GM19035 (cell line): ENCODE data around the gene MEIS2.

Source experiments
- ATAC-seq: cut with Tn5 transposase; IDR thresholded peaks from one replicate; pipeline ENCODE4 v1.9.1; 2021; ENCODE audit not compliant: unreplicated experiment

The MEIS2 gene

GRCh38 chr15:36966708-36967107 lies 133.6 kb downstream of the MEIS2 start:
- no peak for ATAC-seq

DNA sequence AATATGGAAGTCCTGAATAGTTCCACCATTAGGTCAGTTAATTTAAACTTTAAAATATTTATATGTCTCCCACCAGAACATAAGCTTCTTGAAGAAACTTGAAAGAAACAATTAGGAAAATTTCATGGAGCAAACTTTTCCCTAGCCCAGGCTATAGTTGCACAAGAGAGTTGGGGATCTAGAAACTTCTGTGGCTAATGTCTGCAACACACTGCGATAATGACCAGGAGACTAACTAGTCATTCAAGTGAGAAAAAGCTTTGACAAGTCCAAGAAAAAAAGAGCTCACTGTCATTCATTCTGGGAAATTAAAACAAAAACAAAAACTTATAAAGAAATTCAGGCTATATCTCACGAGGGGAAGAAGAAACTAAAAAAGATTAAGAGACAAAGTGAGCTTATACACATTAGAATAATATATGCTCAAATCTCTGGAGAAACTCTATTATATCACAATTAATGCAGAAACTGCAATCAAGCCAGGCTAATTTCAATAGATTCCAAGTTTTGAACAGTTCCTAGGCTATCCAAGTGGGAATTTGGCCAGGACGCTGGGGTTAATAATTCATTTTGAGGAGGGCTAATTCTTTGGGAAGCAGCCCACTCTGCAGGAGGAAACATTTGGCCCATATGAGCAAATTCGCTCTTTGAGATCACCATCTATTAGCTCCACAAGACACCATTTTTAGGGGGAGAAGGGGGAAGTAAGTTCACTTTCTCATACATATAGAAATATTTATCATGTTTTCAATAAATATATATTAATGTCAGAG lies 134.6 kb downstream of the MEIS2 start:
- ATAC-seq = no peak

- no peak for ATAC-seq
Observed at GRCh38 chr15:36964626-36965025, 135.7 kb downstream of the MEIS2 start.

DNA sequence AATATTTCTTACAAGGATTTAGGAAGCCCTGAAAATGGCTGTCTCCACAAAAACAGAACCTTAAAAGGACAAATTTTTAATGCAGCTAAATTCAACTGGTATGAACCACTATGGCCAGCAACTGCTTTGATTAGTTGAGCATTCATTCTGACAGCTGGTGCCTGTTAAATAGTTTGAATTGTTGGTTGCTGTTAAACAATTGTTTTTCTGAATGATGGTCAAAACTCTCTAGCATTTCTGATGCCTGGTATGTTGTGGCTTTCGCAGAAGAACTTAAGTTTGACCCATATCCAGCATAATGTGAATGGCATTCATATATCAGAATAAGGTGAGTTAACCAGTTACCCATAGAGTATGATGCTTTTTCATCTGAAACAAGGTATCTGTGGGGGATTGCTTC lies 138.4 kb downstream of the MEIS2 start:
- no peak for ATAC-seq

DNA sequence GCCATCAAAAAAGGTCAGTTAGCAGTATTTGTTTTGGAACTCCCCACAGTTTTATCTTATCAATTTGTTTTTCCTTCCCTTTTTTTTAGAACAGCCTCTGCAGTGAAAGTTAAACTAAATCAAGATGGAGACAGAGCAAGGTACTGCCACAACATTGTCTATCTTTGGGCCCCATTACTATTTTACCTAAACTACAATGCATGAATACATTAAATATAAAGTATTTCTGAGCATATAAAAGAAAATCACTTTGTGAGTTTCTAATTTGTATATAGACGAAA lies 139.5 kb downstream of the MEIS2 start:
- no peak for ATAC-seq

- ATAC-seq = no peak
Observed at GRCh38 chr15:36960179-36960946, 140.0 kb downstream of the MEIS2 start.

DNA sequence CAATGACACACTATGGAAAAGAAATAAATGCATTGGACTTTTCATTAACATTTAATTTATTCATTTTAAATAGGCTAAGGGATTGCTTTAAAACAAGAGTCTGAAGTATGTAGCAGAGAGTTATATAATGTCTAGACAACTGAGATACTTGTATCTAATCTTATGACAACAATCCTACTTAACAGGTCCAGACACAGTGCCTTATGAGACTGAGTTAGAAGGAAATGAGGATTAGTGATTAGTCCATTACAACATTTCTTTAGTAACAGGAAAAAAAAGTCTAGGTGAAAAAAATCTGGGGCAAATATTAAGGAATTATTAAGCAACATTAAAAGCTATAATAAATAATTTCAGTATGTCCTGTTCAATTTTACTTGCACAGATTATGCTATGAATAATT lies 140.6 kb downstream of the MEIS2 start:
- no peak for ATAC-seq

DNA sequence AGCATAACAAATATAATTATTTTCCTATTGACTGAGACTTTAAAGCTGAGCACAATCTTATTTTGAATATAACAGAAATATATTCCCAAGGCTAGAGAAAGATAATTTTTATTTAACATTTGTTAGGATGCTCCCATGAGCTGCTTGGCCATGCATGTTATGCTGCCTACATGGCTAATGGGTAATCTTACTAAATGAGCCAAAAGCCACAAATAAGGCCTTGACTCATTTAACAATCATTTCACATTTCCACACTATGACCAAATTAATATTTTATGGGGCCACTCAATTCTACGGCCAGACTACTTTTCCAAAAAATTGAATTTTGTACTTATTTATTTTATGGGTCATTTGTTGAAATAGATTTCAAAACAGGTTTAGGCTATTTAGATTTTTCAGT lies 141.7 kb downstream of the MEIS2 start:
- no peak for ATAC-seq

DNA sequence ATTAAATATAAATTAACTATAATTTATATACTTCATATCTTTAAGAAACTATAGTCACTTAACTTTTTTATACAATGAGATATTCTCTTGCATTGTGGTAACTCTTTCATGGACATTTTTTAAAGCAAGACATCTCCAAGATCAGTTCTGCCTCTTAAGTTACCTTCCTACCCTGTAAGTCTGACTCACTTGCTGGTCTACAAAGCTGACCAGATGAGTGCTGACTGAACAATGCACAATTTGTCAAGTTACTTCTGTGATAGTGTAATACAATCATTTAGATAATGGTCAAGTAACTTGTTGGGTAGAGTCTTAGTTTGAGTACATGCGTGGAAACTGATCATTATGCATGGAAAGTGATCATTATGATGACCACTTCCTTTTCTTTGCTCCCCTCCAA lies 145.9 kb downstream of the MEIS2 start:
- no peak for ATAC-seq

GRCh38 chr15:36953346-36953745 lies 147.0 kb downstream of the MEIS2 start:
- no peak for ATAC-seq

- no peak for ATAC-seq
Observed at GRCh38 chr15:36951731-36952247, 148.6 kb downstream of the MEIS2 start.

GRCh38 chr15:36950371-36950770 lies 150.0 kb downstream of the MEIS2 start:
- ATAC-seq = no peak

- ATAC-seq = no peak
Observed at GRCh38 chr15:36948982-36949381, 151.4 kb downstream of the MEIS2 start.

GRCh38 chr15:36947035-36947719 lies 153.2 kb downstream of the MEIS2 start:
- no peak for ATAC-seq

DNA sequence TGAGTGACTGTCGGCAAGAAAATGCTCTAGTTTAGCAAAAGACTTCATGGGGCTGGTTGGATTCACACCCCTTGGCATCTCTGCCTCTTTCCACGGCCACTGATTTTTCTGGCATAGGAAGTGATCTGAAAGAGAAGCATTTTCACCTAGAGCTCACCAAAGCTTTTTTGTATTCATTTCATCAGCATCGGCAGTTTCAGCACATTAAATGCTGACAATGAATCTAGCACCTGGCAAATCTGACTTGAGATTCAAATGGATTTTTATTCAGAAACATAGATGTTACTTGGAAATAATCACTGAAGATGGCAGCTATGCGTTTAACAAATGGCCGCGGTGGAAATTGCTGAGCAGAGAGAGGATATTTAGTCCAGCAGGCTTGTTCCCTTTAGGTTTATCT lies 155.9 kb downstream of the MEIS2 start:
- ATAC-seq = no peak

GRCh38 chr15:36943508-36944361 lies 156.6 kb downstream of the MEIS2 start:
- ATAC-seq = no peak

GRCh38 chr15:36942248-36942827 lies 158.0 kb downstream of the MEIS2 start:
- no peak for ATAC-seq

DNA sequence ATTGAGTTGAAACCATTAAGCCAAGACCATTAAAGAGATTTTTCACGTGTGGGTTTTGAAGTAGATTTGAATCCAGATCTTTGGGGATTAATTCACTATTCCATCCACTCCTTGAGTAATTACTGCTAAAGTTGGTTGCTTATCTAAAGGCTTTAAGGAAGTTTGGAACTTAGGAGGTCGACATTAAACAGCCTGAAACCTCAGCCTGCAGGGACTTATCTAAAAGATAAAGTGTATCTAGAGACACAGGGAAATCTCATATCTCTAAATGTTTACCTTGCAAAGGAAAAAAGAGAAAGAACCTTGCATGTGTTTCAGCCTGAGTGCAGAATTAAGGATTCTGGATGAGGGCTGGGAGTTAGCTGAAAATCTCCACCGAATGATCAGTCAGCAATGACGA lies 158.6 kb downstream of the MEIS2 start:
- no peak for ATAC-seq

DNA sequence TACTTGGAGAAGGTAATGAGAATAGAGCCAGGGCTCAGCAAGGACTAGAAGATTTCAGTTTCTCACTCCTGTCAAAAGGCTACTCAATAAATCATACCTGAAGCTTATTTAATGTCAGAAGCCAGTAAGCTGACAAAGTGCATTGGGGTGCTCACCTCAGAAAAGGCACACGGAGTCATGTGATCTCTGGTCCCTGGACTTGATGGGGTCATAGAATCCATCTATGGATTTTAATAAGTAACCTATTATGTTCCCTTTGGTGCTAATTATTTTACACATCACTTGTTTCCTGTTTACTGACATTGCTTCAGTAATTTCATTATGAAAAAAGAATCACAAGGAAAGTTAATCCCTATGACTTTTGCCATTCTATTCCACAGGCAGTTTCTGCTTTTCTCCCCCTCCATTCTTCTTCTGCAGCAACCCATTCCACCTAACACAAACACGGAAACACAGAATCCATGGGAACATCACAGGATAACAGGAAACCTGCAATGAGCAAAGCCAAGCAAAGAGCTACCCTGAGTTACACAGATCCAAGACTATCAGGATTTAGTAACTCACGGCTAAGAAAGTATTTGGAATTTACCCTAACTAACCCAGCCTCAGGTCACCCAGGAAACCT lies 159.6 kb downstream of the MEIS2 start:
- no peak for ATAC-seq

GRCh38 chr15:36940219-36940618 lies 160.1 kb downstream of the MEIS2 start:
- ATAC-seq = no peak
